Activated naive CD4-positive, alpha-beta T cell treated with anti-CD3 and anti-CD28 coated beads, Interleukin-2, amount 50 U/mL, for 72 hours (primary cell): Measurements from ENCODE around the gene HACD2. TPM values are rescaled to one million over a fixed set of nuclear protein-coding genes. Genes with fewer than 3 reads are reported as not detected.

ENCODE experiments used
- ATAC-seq, 2 donors: fragments of 150-1000 bp; cut with Tn5 transposase; 2 replicates each; pipeline ENCODE4 v1.10.0; 2021; ENCODE audit warnings: mild to moderate bottlenecking in 2 of 2, moderate library complexity in 2 of 2
- DNase-seq, 2 donors: peaks; one replicate each; pipeline ENCODE4 v3.0.0; 2021 to 2022; ENCODE audit warnings: low spot score in 2 of 2
- H3K27ac Mint-ChIP-seq, 2 donors: one replicate each; pipeline ENCODE4 v1.8.0; 2022; ENCODE audit warnings: mild to moderate bottlenecking in 2 of 2, mixed read lengths in 2 of 2
- H3K36me3 Mint-ChIP-seq, 2 donors: one replicate each; pipeline ENCODE4 v1.8.0; 2022; ENCODE audit warnings: mixed read lengths in 2 of 2
- H3K9me3 Mint-ChIP-seq, 2 donors: one replicate each; pipeline ENCODE4 v1.8.0; 2022; ENCODE audit warnings: mixed read lengths in 2 of 2
- total RNA-seq, 2 donors: library from RNA; stranded (reverse); gene quantifications; one replicate each; pipeline ENCODE4 v1.2.3, GENCODE V29; 2022

The HACD2 gene
- total RNA-seq, 2 donors from 2014 or later, result 21.7 to 25.5 TPM

DNA sequence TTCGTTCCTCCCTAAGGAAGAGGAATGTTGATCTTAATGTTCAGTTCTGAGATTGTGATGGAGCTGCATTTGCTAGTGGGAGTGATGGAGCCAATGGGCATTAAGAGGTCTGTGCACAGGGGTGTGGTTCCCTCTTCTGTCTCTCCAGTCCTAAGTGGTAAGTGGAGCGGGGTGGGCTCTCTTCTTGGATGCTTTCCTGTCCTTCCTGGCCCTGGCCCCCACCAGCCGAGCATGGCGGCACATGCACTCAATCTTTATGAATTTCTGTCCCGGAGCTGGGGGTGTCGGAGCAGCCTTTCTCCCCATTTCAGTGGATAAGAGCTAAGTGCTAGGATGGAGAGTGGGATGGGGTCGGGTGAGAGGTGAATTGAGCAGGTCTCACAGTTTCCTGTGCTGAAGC, 98.4 kb downstream of the HACD2 start:
- no peak for ATAC-seq
- no peaks in the 10 kb centered on the region for H3K9me3 Mint-ChIP-seq

DNA sequence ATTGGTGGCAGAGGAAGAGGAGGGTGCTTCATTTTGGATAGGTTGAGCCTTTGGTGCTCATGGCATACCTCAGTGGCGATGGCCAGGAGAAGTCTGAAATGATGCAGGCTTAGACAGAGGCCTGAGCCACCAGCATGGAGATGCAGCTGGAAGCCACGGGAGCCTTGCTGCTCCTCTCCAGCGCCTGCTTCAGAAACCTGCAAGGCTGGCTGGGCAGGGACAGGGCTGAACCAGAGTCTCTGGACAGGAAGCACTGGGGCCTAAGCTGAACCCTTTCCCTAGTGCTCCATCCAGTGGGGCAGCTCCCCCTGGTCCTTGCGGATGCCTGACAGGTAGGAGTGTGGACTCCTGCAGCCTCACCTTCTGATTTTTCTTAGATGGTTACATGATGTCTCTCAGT, 99.3 kb downstream of the HACD2 start:
- Mint-ChIP-seq H3K36me3 (no peaks in the 10 kb centered on the region), H3K27ac (no peak overlapping the region), H3K9me3 (no peaks in the 10 kb centered on the region)
- no peak for DNase-seq
- ATAC-seq, result no peak

More for the DNA sequence above, 98.4 kb downstream of the HACD2 start:
- DNase-seq, result no peak
- no peaks in the 10 kb centered on the region for H3K36me3 Mint-ChIP-seq
- H3K27ac Mint-ChIP-seq, result no peak overlapping the region

DNA sequence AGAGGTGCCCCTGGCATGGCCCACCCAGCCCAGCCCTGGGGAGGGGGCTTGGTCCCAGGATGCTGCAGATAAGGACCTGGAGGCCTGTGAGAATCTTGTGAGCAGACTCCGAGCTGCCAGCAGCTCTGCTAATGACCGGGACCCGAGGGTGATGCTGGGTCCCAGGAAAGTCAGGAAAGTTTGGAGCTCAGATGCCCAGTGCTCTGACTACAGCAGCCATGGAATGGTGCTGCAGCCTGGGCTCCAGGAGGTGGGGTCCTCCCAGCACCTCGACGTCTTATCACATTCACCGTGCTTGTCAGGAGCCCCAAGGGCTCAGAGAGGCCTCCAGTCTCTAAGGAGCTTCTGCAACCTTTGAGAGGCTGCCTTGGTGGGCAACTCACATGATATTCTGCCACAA, 101.7 kb downstream of the HACD2 start:
- no peak overlapping the region for H3K27ac Mint-ChIP-seq
- H3K36me3 Mint-ChIP-seq, result no peaks in the 10 kb centered on the region
- no peaks in the 10 kb centered on the region for H3K9me3 Mint-ChIP-seq
- DNase-seq, result no peak
- no peak for ATAC-seq

DNA sequence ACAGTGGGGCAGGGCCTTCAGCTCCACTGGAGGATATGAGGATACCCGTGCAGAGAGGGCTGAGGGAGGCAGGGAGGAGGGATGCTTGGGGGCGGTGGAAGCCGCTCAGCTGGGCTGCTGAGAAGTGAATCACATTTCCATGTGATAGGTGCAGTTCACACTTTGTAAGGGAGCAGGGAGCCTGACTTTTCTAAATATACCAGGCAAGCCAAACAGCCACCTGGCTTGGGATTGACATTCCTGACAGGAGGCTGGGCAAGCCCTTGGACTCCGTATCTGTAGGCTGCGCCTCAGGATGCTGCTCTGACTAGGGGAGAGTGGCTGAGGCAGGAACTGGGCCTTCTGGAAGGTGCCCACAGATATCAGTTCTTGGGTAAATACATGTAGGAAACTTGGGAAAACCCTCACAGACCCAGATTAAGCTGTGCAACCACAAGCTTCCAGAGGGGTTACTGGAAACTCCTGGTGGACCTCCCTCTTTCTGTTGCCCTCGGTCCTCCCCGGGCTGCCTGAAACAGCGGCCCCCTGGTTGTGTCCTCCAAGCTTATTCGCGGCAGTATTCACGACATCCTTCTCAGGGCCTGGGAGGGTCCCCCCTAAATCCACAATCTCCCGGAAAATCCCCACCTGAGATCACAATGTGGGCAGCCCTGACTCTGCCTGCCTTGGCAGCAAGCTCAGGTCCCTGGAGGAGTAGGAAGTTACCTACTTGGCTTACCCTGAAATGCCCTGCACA, 103.0 kb downstream of the HACD2 start:
- H3K9me3 Mint-ChIP-seq, result no peaks in the 10 kb centered on the region
- ATAC-seq (no peak), DNase-seq (no peak)
- H3K27ac Mint-ChIP-seq, result peak overlapping the region in 1 of 2 donors; percentile 50
- no peaks in the 10 kb centered on the region for H3K36me3 Mint-ChIP-seq

DNA sequence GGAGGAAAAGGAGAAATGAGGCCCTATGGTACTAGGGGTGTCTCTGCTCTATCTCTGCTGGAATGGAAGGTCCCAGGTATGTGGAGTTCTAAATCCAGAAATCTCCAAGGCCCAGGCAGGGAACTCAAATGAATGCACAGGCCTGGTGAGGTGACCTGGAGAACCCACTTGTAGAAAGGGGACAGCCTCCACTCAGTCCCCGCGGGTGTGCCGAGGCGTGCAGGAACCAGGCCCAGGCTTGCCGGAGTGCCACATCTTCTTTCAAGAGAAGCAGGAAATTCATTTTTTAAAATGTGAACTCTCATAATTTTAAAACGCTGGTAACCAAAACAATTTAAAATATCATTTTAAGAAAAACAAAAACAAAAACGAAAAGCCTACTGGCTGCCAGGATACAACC, 103.8 kb downstream of the HACD2 start:
- H3K36me3 Mint-ChIP-seq, result no peaks in the 10 kb centered on the region
- ATAC-seq, result no peak
- DNase-seq, result no peak
- H3K9me3 Mint-ChIP-seq, result no peaks in the 10 kb centered on the region
- H3K27ac Mint-ChIP-seq, result no peak overlapping the region

DNA sequence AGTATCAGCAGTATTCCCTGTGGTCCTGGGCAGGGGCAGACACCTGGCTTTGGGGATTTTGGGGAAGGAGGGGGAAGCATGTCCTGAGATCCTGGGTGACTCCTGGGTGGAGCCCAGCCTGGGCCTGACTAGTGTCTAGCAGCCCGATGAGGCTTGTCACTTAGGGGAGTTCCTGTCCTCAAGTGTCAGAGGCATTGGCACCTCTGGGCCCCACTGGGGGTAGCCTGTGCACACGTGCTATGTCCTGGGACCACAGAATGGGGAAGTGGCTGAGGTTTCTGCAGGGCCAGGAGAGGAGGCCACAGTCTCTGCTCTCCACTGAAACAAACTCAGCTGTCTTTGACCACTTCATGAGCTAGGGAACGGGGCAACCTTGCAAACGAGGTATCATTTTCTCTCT, 104.4 kb downstream of the HACD2 start:
- DNase-seq (no peak), ATAC-seq (no peak)
- Mint-ChIP-seq H3K9me3 (no peaks in the 10 kb centered on the region), H3K27ac (no peak overlapping the region), H3K36me3 (no peaks in the 10 kb centered on the region)

DNA sequence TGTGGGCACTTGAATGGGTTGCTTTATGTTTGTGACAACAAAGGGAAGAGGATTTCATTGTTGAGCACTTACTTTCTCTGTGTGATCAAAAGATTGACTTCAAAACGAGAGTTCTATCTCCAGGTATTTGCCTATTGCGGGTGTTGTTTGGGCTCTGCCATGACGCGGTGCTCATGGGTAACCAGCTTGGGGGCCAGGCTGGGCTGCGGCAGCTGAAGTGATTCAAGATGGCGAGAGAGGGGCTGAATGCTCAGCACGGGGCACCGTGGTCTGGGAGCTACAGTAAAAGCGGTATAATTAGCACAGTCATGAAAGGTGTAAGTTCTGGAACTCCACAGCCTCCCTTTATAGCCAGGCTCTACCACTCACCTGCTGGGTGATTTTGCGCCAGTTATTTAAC, 105.0 kb downstream of the HACD2 start:
- no peaks in the 10 kb centered on the region for H3K9me3 Mint-ChIP-seq
- H3K27ac Mint-ChIP-seq, result no peak overlapping the region
- DNase-seq, result no peak
- no peaks in the 10 kb centered on the region for H3K36me3 Mint-ChIP-seq
- ATAC-seq, result no peak

DNA sequence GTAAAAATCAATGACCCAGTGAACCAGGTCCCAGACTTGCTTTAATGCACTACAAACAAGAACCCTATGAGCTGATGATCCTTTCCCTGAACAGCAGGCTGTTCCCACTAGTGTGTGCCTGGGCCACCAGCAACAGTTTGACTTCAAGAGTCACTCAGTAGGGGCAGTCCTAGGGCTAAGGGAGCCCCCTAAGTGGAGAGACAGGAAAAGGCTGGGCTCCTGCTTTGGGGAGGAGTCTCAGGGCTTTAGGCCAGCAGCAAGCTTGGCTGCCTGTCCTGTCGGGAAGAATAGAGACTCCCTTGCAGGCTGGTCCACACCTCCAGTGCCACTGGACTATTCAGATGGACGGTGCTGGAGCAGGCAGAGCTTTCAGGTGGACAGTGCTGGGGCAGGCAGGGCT, 106.5 kb downstream of the HACD2 start:
- ATAC-seq (no peak), DNase-seq (no peak)
- no peak overlapping the region for H3K27ac Mint-ChIP-seq
- H3K36me3 Mint-ChIP-seq, result no peaks in the 10 kb centered on the region
- H3K9me3 Mint-ChIP-seq, result no peaks in the 10 kb centered on the region

DNA sequence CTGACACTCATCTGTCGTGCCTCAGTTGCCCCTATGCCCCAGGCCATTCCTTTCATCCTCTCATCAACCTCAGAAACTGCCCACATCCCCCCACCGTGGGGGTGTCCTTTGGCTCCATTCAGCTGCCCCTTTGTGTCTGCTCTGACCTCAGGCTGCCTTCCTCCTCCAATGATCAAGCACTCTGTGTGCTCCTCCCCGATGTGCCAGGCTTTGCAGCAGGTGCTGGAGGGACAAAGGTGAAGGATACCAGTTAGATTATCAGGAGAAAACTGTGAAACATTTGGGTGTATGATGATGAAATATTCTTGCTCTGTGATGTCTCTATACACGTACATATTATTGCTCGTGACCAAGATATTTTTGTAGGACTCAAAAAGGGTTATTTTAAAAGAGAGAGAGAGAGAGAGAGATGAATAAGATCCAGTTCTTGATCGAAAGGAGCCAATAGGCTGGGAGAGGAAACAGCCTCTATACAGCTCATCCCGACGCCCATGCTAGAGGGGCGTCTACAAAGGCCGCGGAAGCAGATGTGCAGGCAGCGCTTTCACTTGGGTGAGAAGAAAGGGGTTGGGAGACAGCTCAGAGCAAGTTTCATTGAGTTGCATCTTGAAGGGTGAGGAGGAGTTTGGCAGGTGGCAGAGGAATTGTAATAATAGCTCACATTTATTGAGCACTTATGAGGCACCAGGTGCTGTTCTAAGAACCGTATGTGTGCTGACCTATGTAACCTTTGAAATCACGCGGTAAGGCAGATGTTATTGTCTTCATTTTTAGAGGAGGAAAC, 107.7 kb downstream of the HACD2 start:
- DNase-seq (no peak), ATAC-seq (no peak)
- H3K9me3 Mint-ChIP-seq, result no peaks in the 10 kb centered on the region
- no peaks in the 10 kb centered on the region for H3K36me3 Mint-ChIP-seq
- no peak overlapping the region for H3K27ac Mint-ChIP-seq

DNA sequence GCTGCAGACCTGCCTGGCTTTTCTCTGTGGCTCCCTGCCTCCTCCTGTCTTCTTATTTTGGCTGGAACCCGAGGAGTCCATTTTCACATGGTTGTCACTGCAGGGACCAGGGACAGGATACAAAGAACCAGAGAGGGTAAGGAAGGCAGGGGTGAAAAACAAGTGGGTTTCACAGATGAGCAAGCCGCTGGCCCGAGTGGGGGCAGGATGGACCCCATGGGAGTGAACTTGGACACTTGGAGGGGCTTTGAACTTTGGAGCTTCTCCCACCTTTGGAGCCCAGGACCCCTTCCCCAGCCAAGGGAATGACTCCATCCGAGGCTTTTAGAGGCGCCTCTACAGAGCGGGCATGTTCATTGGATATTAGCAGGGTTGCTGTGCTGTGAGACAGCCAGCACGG, 109.1 kb downstream of the HACD2 start:
- DNase-seq, result no peak
- Mint-ChIP-seq H3K36me3 (no peaks in the 10 kb centered on the region), H3K27ac (no peak overlapping the region), H3K9me3 (no peaks in the 10 kb centered on the region)
- no peak for ATAC-seq

DNA sequence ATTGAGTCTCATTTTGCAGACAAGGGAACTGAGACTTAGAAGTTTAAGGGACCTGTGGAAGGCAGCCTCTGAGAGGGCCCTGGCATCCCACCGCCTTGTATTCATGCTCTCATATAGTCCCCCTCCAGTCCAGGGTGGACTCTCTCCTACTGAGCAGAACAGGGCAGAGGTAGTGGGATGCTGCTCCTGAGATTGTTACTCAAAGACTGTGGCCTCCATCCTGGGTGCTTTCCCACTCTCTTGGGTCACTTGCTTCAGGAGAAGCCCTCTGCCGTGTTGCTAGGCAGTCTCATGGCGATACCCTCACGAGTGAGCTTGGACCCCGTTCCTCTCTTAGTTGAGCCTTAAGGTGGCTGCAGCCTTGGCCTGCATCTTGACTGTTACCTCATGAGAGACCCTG, 113.7 kb downstream of the HACD2 start:
- ATAC-seq (no peak), DNase-seq (no peak)
- Mint-ChIP-seq H3K36me3 (no peaks in the 10 kb centered on the region), H3K27ac (no peak overlapping the region), H3K9me3 (no peaks in the 10 kb centered on the region)

DNA sequence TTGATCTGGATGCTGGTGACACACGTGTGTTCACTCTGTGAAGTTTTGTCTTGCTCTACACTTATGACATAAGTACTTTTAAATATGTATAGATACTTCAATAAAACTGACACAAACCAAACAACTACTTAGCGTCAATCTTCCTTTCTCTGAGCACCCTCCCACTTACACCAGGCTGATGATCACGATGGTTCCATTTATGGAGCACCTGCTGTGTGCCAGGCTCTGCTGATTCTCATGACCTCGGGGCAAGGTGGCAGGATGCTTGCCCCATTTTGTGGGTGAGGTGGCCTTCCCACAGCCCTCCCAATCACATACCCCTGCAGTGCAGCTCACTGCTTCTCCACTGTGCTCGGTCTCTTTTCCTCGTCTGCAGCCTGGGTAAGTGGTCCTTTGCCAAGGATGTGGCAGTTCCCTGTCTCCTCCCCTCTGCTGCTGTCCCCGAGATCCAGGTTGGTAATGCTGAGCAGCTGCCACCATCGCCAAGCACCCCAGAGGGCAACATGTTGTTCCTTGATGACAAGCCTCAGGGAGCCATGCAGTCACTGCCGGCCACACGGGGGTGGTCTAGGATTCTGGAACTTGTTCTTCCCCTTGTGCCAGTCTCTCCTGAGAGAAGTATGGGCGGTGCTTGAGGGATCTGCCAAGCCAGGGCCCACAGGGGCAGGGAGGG, 115.4 kb downstream of the HACD2 start:
- no peak for DNase-seq
- no peaks in the 10 kb centered on the region for H3K9me3 Mint-ChIP-seq
- H3K36me3 Mint-ChIP-seq, result no peaks in the 10 kb centered on the region
- ATAC-seq, result no peak
- H3K27ac Mint-ChIP-seq, result no peak overlapping the region

DNA sequence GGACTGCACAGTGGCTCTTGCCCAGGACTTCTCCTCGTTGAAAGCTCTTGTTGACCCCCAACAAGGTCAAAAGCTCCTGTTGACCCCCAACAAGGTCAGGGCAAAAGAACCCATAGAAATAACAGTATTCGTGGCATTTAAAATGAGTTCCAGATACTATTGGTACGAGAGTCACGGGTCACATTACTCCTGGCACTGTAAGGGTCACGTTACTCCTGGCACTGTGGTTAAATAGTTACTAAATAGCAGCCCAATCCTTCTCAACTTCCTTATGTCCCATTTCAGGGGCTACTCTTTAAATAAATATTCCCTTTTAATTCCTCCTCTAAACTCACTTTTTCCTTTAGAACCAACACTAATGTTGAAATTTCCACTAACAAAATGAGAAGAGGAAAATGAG, 117.8 kb downstream of the HACD2 start:
- DNase-seq, result no peak
- Mint-ChIP-seq H3K36me3 (no peaks in the 10 kb centered on the region), H3K9me3 (no peaks in the 10 kb centered on the region), H3K27ac (no peak overlapping the region)
- no peak for ATAC-seq

DNA sequence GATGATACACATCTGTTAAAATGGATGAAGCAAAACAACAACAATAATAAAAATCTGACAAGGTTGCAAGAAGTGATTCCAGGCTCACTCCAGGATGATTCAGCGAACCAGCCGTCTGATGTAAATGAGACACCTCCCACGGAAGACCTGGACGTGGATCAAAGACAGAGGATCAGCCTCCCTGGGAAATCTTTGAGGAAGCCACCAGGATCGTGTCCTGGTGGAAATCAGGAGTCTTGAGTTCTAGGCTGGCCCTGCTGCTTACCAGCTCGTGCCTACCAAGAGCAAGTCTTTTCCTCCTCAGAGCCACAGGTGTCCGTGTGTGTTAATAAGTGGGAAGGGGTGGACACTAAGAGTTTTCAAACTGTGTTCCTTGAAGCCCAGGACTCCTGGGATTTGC, 120.6 kb downstream of the HACD2 start:
- H3K27ac Mint-ChIP-seq, result no peak overlapping the region

DNA sequence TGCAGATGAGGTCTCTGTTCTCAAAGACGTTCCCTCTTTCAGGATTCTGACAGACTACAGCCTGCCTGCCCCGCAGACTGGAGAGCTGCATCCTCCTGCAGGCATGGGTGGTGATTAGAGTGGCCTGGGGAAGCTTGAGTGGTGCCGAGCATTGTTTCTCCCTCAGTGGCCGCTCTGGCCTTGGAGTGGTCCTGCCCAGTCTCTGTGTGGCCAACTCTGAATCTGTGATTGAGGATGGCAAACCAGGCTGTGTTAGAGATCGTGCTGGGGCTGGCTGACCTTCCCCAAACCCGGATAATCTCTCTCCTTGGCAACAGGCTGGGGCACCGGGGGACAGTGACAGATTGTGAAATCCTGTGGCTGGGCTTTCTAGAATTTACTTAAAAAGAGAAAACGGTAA, 125.0 kb downstream of the HACD2 start:
- DNase-seq, result no peak
- ATAC-seq, result no peak
- Mint-ChIP-seq H3K9me3 (no peaks in the 10 kb centered on the region), H3K36me3 (no peaks in the 10 kb centered on the region), H3K27ac (no peak overlapping the region)

More for the DNA sequence above, 120.6 kb downstream of the HACD2 start:
- no peaks in the 10 kb centered on the region for H3K9me3 Mint-ChIP-seq
- no peaks in the 10 kb centered on the region for H3K36me3 Mint-ChIP-seq
- DNase-seq (no peak), ATAC-seq (no peak)

DNA sequence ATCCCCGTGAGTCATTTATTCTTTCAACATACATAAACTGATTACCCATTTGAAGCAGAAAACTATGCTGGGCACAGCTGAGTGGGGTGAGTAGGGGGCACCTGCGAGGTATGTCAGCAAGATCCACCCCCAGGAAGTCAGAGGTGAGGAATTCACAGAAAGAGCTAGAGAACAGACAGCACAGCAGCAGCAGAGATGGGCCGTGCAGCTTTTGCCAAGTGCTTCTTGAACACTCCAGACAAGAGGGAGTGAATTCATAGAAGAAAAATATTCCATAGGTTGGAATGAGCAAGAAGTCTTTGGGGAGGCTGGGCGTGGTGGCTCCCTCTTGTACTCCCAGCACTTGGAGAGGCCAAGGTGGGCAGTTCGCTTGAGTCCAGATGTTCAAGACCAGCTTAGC, 126.6 kb downstream of the HACD2 start:
- Mint-ChIP-seq H3K9me3 (no peaks in the 10 kb centered on the region), H3K36me3 (no peaks in the 10 kb centered on the region), H3K27ac (peak overlapping the region in 1 of 2 donors; percentile 36)
- DNase-seq, result no peak
- no peak for ATAC-seq

DNA sequence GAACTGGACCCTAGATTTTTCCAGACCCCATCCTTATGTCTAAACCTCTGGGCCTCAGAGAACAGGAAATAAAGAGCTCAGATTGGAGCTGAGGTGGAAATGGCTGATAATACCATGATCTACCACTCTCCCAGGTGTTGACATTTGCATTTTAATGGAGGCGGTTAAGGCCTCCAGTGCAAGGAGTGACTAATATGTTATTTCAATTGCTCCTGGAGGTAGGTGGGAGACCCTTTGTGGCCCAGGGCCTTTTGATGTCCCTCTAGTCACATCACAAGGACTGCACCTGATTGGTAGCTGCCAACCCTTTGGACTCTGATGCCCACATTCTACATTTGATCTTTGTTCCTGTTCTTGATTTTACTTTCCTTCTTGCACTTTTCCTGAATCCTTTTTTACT, 127.0 kb downstream of the HACD2 start:
- Mint-ChIP-seq H3K36me3 (no peaks in the 10 kb centered on the region), H3K27ac (no peak overlapping the region), H3K9me3 (no peaks in the 10 kb centered on the region)
- ATAC-seq (no peak), DNase-seq (no peak)
